Stimulated activated CD4-positive, alpha-beta T cell treated with anti-CD3 and anti-CD28 coated beads, Interleukin-2, amount 100 ng/mL, for 4 hours (primary cell): Measurements from ENCODE around the gene STARD7.
"Not testable (repeated sequence)": the region's sequence is repeated elsewhere in the genome, so short reads cannot be mapped to it uniquely, and the experiment has no call there.

ENCODE experiments used
- DNase-seq: peaks from one replicate; pipeline ENCODE4 v3.0.0-alpha.2; 2020; ENCODE audit warnings: low read depth

Gene STARD7

DNA sequence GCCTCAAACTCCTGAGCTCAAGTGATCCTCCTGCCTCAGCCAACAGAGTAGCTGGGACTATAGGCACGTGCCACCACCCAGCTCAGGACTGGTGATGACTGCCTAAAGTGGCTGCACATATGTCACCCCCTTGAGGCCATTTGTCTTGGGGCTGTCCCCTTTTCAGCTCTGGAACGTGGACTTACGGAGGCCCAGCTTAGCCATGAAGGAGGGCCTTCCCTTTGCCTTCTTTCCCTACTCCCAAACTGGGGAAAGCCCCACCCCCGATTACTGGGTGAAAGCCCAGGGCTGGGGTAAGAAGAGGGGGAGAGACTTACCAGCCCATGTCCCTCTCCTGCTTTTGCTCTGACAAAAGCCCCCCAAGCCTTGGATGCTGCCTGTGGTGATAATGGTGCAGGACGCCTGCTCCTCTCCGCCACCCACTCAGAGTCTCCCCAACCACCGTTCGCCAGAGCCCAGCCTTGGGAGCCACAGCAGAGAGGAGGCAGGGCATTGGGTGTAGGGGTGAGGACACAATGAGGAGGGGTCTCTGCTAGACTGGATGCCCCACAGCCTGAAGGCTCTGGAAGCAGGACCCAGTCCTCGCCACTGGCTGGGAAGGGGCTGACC lies 60.9 kb downstream of the STARD7 start:
- no peak for DNase-seq

DNA sequence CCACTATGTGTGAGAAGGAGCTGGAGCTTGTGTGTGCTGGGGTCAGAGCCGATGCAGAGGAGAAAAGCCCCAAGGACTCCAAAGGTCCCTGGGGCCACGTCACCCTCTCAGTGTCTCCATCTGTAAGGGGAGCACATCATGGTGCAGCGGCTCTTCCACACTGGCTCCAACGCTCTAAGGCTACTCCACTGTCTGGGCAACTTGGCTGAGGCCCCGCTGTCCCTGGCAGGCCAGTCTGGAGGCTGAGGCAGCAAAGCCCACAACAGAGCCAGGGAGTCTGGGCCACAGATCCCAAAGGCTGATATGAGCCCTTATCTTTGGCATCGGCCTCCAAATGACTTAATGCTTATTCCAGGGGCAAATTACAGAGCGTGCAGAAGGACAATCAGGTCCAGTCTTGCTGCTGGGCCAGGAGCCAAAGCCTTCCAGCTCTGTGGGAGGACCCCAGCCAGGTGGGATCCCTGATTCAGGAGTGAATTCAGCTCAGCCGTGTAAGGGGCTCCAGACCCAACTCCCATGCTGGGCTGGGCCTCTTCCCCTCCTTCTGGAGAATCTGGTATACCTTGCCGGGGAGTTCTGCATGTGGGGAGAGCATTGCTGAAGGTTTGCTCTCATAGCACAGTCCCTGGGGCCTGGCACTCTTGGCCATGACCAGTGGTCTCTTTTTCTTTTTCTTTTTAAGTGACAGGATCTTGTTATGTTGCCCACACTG lies 61.6 kb downstream of the STARD7 start:
- no peak for DNase-seq

DNA sequence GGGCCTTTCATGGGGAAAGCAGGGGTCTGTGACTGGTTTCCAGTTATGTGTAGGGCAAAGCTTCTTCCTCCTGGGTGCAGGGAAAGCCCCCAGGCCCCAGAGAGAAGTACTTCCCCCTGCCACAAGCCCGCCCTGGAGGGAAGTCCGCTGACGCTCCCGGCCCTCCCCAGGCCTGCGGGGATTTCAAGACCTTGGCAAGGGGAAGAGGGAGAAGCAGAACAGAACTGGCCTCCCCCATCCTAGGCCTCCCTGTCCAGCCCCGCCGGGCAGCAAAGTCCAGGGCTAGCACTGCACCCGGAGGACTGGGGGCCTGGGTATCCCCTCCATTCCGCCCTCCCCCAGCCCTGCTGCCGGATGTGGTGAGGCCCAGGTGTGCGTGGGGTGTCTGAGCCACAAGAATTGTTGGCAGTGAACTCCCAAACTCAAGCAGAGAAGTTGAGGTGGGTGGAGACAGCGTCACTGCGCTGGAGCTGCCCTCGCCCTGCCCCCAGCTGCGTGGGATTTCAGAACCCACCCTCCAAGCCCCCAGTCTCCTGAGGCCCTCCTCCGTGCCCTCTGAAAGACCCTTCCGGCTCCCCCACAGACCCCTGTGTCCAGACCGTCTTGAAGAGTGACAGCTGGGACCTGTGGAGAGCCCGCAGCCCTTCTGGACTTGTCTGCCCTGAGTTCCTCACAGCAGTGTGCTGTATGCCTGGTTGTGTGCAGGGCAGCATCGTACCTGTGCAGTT lies 62.3 kb downstream of the STARD7 start:
- peak; percentile 88 for DNase-seq

DNA sequence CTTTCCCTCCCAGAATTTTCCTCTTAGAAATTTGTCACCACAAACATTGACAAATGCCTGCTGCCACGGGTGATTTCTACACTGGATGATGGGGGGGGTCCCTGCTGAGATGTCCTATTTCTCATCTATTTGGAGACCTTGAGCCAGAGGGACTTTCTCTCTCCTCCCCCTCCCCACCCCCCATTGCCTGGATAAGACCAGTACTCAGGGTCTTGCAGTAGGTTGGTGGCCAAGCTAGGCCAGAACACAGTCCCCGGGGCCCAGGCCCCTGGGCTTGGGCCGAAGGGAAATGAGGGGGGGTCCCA lies 62.8 kb downstream of the STARD7 start:
- no peak for DNase-seq

DNA sequence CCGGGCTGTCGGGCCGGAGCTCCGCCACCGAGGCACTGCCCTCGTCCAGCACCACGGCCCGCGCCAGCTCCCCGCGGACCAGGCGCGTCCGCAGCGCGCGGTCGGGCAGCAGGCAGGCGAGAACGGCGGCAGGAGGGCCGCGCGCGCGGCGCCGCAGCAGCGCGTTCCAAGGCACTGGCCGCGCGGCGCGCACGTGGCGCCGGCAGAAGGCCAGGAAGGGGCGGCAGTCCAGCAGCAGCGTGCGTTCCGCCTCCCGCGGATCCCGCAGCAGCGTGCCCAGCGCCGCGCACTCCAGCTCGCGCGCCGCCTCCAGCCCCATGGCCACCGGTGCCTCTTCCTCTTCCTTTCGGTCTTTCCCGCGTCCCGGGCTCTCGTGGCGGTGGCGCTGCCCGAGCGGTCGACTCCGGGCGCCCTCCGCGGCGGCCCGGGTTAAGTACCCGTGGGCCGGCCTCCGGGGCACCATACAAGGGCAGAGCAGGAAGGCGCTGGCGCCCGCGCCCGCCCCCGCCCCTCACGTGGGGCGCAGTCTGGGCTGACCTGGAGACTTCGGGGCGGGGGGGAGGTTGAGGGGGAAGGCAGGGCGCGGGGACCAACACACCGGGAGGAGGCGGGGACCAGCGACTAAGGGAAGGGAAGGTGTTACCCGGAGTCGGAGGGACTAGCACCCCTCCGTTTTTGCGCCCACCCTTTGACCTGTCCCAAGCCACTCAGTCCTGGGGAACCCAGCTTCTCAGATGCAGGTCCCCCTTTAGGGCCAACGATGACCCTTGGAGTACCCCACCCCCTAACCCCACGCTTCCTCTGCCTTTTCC lies 63.4 kb downstream of the STARD7 start, which contains the start of gene DUSP2:
TSS of gene DUSP2 (minus strand) at position 405 of the 812 bp plus-strand sequence. CDS start at position 319, 86 bp downstream.
- peak; percentile 94 for DNase-seq

DNA sequence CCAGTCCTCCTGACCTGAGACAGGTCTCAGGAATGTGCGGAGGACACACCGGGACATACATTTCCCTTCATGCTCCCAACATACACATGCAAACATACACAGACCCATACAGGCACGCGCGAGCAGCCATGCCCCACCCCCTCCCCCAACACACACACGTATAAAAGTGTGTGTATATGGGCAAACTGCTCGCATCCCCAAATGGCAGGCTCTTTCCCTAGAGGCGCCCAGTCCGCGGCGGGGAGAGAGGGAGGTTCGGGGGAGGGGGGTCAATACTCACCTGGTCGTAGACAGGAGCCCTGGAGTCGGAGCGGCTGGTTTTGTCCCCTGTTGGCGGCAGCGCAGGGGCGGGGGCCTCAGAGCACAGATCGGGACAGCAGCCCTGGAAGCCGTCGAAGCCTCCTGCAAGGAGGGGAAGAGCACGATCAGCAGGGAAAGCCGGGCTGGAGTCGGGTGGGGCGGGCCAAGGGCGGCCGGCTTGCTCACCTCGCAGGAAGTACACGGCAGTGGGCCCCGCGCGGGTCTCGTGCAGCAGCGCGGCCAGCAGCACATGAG lies 64.1 kb downstream of the STARD7 start:
- DNase-seq: no peak

DNA sequence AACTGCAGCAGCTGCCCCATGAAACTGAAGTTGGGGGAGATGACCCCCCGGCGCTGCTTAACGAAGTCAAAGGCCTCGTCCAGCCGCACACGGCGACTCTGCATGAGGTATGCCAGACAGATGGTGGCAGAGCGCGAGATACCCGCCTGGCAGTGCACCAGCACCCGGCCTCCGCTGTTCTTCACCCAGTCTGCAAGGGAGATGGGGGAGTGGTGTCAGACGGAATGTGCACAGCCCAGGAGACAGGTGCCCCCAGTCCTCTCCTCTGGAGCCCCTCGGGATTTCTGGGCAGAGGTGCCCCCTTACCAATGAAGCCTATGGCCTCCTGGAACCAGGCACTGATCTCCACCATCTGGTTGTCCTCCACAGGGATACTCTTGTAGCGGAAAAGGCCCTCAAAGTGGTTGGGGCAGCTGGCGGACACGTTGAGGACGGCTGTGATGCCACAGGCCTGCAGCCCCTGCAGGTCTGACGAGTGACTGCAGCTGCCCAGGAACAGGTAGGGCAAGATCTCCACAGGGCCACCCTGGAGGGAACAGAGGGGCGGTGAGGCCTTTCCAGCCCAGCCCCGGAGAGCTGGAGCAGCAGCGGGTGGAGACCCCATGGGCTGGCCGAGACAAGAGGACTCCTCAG lies 64.7 kb downstream of the STARD7 start:
- no peak for DNase-seq

DNA sequence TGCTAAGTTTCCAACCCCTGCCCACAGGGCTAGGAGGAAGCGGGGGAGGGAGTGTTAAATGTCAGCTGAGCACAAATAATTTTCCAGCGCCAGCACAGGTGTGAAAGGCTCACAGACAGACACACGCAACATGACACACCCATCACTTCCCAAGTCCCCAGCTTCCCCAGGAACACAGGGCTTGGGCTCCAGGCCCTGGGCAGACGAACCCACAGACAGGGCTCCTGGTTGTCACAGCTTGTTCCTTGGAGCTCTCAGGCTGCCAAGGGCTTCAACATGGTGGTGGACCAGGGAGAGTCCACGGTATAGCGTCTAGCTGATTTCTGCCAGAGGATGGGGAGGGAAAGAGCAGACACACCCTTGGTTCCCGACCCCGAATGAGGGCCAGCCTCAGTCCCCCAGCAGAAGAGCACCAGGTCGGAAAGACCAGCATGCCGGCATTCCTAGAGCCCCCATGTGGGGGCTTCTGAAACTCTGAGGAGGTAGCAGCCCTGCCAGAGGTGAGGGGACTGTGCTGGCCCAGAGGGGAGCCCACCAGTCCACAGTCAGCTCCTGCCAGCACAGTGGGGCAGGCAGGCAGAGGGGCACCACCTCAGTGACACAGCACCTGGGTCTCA lies 65.3 kb downstream of the STARD7 start:
- no peak for DNase-seq

DNA sequence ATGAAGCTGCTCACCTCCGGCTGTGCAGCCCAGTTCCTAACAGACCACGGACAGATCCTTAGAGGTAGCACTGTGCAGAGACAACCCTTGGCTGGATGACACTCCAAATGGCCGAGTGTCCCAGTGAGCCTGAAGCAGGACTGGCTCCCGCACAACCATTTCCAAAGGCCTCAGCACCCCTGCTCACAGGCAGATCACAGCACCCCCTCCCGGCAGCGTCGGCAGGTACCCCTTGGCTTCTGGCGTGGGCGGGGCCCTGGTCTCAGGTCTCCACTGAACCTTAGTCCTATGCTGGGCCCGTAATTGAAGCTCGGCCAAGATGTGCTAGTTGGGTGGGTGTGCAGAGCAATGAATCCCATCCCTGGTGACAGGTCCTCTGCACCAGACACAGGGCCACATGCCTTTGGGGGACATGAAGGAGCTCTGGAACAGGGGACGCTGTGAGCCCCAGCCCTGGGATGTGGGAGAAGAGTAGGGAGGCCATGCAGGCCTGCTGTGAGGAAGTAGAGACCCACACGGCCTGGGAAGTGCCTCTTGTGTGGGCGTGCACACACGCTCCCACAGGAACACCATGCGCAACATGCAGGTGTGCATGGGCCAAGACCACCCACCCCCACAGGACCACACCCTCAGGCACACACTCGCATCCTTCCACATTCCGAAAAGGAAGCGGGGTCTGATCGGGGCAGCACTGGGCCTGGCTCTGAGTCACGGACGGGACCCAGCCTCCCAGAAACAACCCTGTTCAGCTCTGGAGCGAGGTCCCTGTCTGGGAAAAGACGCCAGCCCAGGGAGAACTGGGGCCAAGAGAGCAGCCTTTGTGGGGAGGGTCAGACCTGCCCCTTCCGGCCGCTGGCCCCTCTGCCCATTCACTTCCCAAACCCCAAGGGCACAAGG lies 66.2 kb downstream of the STARD7 start:
- DNase-seq: peak; percentile 74

DNA sequence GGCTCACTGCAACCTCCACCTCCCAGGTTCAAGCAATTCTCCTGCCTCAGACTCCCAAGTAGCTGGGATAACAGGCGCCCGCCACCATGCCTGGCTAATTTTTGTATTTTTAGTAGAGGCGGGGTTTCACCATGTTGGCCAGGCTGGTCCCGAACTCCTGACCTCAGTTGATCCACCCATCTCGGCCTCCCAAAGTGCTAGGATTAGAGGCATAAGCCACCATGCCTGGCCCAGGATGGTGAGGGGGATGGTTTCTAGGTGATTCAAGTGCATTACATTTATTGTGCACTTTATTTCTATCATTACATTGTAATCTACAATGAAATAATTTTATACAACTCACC lies 67.0 kb downstream of the STARD7 start:
- DNase-seq: not testable (repeated sequence)

DNA sequence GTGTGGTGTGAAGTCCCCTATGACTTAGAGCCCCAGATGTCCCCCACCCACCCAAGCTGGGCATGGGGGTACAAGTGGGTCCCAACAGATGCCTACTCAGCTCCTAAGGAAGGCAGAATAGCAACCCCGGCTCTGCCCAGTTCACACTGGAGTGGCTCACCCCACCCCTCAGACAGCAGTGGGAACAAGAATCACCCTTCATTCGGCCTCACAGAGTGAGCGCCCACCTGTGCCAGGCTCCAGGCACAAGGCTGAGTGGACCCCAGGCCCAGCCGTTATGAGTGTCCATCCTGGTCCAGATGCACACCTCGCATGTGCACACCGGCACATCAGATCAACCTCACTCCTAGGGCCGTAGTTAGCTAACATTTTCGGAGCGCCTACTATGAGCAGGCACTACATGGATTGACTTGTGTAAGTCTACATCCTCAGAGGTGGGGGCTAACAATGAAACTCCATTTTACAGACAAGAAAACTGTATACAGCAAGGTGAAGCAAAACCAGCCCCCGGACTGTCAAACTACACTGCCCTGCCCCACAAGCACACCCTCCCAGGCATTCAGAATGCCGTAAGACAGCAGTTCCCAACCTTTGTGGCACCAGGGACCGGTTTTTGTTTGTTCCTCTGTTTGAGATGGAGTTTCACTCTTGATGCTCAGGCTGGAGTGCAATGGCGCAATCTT lies 67.5 kb downstream of the STARD7 start:
- no peak for DNase-seq

DNA sequence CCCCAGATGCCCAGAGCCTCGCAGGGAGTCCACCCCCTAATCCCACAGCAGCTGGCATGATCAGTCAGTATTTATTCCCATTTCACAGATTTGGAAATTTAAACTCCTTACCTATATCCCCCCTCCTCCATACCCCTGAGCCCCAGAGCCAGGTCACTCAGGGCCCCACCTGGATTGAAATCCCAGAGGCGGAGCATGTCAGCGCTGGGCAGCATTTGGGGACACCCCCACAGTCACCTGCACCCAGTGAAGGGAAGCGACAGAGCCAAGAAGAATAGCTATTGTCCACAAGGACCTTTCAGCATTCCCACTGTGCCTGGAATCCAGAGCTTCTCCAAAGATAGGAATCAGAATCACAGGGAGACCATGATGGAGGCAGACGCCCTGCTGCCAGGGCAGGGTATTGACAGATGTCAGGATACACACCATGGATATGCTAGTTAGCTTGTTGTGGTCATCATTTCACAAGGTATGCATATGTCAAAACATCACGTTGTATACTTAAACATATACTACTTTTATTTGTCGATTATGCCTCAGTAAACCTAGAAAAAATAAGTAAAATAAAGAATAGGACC lies 69.4 kb downstream of the STARD7 start:
- no peak for DNase-seq

DNA sequence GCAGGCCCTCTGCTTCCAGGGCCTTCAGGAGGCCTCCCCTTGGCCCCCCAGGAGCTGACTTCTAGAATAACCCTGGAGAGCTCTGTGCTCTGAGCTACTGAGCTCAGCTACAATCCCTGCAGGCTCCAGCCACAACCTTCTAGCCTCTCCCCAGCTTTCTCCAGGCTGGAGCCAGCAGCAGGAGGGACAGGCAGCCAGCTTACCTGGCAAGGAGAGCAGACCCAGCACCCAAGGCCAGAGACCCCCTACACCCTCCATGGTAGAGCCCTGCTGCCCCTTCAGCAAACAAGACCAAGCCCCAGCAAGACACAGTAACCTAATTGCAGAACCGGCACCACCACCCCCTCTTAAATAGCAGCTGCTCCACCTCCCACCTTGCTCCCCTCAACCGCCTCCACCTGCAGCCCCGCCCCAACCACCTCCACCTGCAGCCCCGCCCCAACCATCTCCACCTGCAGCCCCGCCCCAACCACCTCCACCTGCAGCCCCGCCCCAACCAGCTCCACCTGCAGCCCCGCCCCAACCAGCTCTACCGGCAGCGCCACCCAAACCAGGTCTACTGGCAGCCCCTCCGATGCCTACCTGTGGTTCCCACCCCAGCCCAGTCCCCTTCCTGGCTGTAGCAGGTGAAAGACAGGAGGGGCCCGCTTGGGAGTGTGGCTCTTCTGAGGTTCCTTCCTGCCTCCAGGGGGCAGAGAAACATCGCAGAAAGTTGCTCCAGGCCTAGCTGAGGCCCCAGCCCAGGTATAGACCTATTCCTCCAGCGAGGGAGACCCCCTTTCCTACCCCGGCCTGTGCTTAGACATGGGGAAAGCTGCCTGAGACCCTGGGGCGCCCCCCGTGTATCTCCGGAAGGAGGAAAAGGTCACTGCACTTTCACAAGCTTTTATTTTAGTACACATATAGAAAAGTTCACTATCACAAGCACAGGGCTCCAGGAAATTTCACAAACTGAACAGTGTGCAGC lies 70.2 kb downstream of the STARD7 start, which contains the start of gene ASTL:
TSS of gene ASTL (minus strand) at position 324 of the 967 bp plus-strand sequence. CDS start at position 258, 66 bp downstream.
- DNase-seq: no peak

DNA sequence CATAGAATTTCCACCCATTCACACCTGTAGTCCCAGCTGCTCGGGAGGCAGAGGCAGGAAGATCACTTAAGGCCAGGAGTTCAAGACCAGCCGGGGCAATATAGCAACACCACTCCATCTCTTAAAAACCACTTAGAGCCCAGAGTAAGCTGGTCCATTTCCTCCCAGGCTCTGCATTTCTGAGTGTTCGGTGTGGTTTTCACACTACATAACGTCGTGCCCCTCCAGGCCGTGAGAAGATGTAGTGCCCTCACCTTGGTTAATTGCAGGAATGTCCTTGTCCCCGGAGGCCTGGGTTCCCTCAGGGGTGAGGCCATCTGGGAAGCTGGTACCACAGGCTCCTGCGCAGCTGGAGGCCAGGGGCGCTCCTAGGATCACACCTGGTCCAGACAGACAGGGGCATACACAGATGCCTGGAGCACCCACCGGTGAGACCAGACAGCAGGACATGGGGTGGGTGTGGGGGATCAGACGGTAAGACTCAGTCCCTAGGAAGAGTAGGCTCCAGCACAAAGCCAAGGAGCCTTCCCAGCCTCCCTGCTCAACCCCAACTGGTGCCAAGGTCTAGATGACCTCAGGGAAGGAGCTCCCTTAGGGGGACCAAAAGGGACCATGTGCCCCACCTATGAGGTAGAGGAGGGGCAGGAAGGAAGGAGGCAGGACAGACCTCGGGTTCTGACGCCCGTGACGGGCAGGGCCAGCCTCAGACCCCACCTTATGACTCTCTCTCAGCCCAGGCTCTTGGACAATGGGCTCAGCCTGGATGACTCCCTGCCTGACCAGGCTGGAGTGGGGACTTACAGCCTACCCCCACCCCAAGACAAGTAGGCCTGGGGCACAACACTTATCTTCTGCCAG lies 71.1 kb downstream of the STARD7 start:
- DNase-seq: no peak

DNA sequence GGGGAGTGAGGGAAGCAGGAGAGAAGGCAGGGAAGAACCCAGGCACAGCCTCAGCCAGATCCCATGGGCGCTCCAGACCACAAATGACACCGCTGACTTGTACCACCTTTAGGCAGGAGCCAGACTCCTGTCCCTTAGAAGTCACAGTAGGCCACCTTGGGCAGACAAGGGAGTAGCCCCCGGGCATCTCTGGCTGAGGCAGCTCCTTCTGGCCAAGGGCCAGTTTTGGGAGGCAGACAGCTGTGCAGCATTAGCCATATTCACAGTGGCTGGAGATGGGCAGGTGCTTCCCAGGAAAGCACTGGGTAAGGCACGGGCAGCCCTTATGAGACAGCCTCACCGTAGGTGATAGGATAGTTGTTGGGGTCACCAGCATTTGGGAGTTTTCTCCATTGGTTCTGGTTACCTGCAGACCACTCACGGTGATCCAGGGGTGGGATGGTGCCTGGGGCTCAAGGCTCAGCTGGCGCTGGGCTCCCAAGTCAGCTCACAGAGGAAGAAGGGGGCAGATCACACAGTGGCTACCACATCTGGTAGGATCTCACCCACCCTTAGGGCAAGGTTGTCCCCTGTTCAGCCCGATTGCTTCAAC lies 72.4 kb downstream of the STARD7 start:
- DNase-seq: no peak

DNA sequence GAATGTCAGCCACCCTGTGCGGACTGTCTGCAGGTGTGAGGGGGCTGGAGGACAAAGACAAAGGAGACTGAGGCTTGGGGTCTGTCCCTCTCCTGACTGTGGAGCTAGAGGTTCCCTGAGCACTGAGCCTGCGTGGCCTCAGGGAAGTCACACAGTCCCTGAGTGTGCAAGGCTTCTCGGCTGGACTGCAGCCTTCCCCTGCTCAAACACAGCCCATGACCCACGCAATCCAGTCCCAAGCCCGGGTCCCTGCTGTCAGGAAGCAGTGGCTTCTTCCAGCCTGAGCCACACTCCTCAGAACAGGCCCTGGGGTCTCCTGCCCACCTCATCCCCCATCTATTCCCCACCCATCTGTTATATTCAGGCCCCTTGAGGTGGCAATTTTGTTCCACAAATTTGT lies 73.0 kb downstream of the STARD7 start:
- no peak for DNase-seq

DNA sequence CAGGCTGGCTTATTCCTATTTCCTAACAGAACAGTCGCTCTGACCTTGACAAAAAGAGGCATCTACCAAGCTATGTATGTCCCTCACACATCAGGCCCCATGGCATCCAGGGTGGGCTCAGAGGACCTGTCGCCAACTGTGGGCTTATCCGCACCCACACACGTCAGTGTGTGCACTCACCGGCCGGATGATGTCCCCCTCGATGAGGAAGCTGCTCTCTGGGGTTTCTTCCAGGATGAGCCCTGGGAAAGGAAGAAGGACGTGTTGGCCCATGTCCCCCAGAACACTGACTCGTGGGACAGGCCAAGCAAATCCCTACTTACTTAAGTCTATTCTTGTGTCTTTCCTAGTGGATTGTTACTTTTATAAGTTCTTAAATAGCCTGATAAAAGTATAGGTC lies 73.5 kb downstream of the STARD7 start:
- no peak for DNase-seq
